Neural crest cell (in vitro differentiated cells): ENCODE measurements around the gene SEMA4C. TPM values are rescaled to one million over a fixed set of nuclear protein-coding genes. Genes with fewer than 3 reads are reported as not detected.
"Not testable (repeated sequence)": the region's sequence is repeated elsewhere in the genome, so short reads cannot be mapped to it uniquely, and the experiment has no call there.

Source experiments
- DNase-seq: peaks from one replicate; pipeline ENCODE4 v3.0.0; 2021; ENCODE audit warnings: low read depth, mixed read lengths, low spot score
- H3K27ac Mint-ChIP-seq: one replicate; pipeline ENCODE4 v1.8.0; 2021; ENCODE audit warnings: mild to moderate bottlenecking, mixed read lengths; ENCODE audit not compliant: unreplicated experiment
- H3K27me3 Mint-ChIP-seq: 2 replicates; pipeline ENCODE4 v1.8.0; 2021; ENCODE audit warnings: low read depth, mild to moderate bottlenecking, mixed read lengths
- H3K36me3 Mint-ChIP-seq: 2 replicates; pipeline ENCODE4 v1.8.0; 2021; ENCODE audit warnings: low read depth, mild to moderate bottlenecking, mixed read lengths
- H3K4me1 Mint-ChIP-seq: 2 replicates; pipeline ENCODE4 v1.8.0; 2021; ENCODE audit warnings: mixed read lengths
- H3K4me3 Mint-ChIP-seq: one replicate; pipeline ENCODE4 v1.8.0; 2021; ENCODE audit warnings: mild to moderate bottlenecking, mixed read lengths
- H3K9me3 Mint-ChIP-seq: 2 replicates; pipeline ENCODE4 v1.8.0; 2021; ENCODE audit warnings: mixed read lengths
- CTCF ChIP-seq: fragments of 200-600 bp; sonication (generic); conservative IDR thresholded peaks from 2 replicates; pipeline ENCODE4 v1.5.0; 2021; ENCODE audit warnings: antibody characterized with exemption, mild to moderate bottlenecking
- total RNA-seq: library from RNA; stranded (reverse); gene quantifications from 2 replicates; pipeline ENCODE4 v1.2.1, GENCODE V29; 2021

The SEMA4C gene
- total RNA-seq, 1 donor from 2014 or later, result 103 TPM

- Mint-ChIP-seq H3K27ac (no peak overlapping the region), H3K36me3 (peaks cover 8% of the 10 kb centered on the region), H3K4me3 (peak overlapping the region; percentile 77), H3K4me1 (peaks cover 25% of the 10 kb centered on the region), H3K9me3 (no peaks in the 10 kb centered on the region), H3K27me3 (no peaks in the 10 kb centered on the region)
- TF ChIP-seq CTCF, result no peak
- no peak for DNase-seq
Observed at GRCh38 chr2:96865654-96866053, 4.2 kb downstream of the SEMA4C start.

GRCh38 chr2:96864343-96865091, 5.4 kb downstream of the SEMA4C start:
- no peak for TF ChIP-seq CTCF

GRCh38 chr2:96863575-96864342, 6.1 kb downstream of the SEMA4C start:
- H3K36me3 Mint-ChIP-seq, result peaks cover 8% of the 10 kb centered on the region
- no peaks in the 10 kb centered on the region for H3K9me3 Mint-ChIP-seq
- peak overlapping the region; percentile 81 for H3K4me3 Mint-ChIP-seq
- no peaks in the 10 kb centered on the region for H3K27me3 Mint-ChIP-seq
- no peak for DNase-seq
- TF ChIP-seq CTCF, result no peak
- H3K4me1 Mint-ChIP-seq, result peaks cover 41% of the 10 kb centered on the region
- H3K27ac Mint-ChIP-seq, result no peak overlapping the region

More at GRCh38 chr2:96864343-96865091, 5.4 kb downstream of the SEMA4C start:
- DNase-seq, result no peak
- Mint-ChIP-seq H3K27me3 (no peaks in the 10 kb centered on the region), H3K9me3 (no peaks in the 10 kb centered on the region), H3K36me3 (peaks cover 8% of the 10 kb centered on the region), H3K4me1 (peaks cover 33% of the 10 kb centered on the region), H3K27ac (no peak overlapping the region), H3K4me3 (no peak overlapping the region)

- not testable (repeated sequence) for H3K36me3 Mint-ChIP-seq, H3K27ac Mint-ChIP-seq, DNase-seq, H3K9me3 Mint-ChIP-seq, H3K27me3 Mint-ChIP-seq
- Mint-ChIP-seq H3K4me1 (peaks cover 42% of the 10 kb centered on the region), H3K4me3 (peak overlapping the region; percentile 81)
Observed at GRCh38 chr2:96863056-96863455, 6.8 kb downstream of the SEMA4C start.

- no peak for TF ChIP-seq CTCF
- DNase-seq, result no peak
- H3K27ac Mint-ChIP-seq, result no peak overlapping the region
Observed at GRCh38 chr2:96861074-96861473, 8.8 kb downstream of the SEMA4C start.

More at GRCh38 chr2:96861074-96861473, 8.8 kb downstream of the SEMA4C start:
- Mint-ChIP-seq H3K36me3 (peaks cover 8% of the 10 kb centered on the region), H3K27me3 (no peaks in the 10 kb centered on the region), H3K4me1 (peaks cover 47% of the 10 kb centered on the region), H3K9me3 (no peaks in the 10 kb centered on the region), H3K4me3 (peak overlapping the region; percentile 67)
